HG03439 (cell line): ENCODE data around the gene VTA1.

Source experiments
- ATAC-seq: cut with Tn5 transposase; IDR thresholded peaks from one replicate; pipeline ENCODE4 v1.9.1; 2021; ENCODE audit warnings: mild to moderate bottlenecking, moderate library complexity; ENCODE audit not compliant: unreplicated experiment

VTA1 gene

DNA sequence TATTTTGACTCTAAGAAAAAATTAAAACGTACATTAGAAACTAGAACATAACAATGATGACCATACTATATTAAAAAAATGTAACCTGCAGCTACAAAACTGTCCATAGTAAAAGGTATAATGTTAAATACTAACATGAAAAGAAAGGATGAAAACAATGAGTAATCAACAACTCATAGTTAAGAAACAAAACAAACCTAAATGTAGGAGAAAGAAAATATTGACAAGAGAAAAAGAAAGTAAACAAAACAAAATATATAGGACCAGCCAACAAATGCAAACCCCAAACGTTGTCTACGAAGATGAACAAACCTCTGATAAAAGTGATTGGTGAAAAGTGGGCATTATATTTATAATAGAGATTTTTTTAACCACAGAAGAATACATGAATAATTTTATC lies 113.7 kb downstream of the VTA1 start:
- no peak for ATAC-seq

- no peak for ATAC-seq
Measured at GRCh38 chr6:142262231-142262630, 115.2 kb downstream of the VTA1 start.

- no peak for ATAC-seq
Measured at GRCh38 chr6:142265476-142265875, 118.4 kb downstream of the VTA1 start.

DNA sequence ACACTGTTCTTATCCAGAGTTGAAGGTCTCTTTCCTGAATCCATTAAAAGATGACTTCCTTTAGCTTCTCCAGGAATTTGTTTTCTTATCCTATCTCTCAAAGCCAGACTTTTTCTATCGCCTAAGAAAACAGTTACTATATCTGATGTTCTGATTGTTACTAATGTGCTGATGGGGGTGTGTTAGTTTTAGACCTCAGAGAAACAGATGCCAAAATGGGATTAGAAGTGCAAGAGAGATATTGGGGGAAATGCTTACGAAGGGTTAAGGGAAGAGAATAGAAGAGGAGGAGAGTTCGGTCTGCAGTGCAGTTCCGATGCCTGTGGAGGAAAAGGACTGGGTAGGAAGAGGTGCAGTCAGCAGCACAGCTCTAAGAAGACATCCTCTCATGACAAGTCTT lies 119.0 kb downstream of the VTA1 start:
- no peak for ATAC-seq

- ATAC-seq = no peak
Measured at GRCh38 chr6:142271476-142271875, 124.4 kb downstream of the VTA1 start.
